Measurements from ENCODE around the gene TM6SF1. TPM values are rescaled to one million over a fixed set of nuclear protein-coding genes. Genes with fewer than 3 reads are reported as not detected.

The TM6SF1 gene
- polyA plus RNA-seq, 1 donor (not counting 4 experiments of a cell fraction or from before 2014, with no cell fraction given) = 0.05 TPM

GRCh38 chr15:83108266-83109219 lies 1.1 kb downstream of the TM6SF1 start:
- H3K4me3 ChIP-seq (ENCODE audit: control insufficient read depth in 2 of 3, extremely low read depth in 1 of 3, insufficient read depth in 2 of 3, low read depth in 1 of 3, low read length in 3 of 3) = no peak overlapping the region

DNA sequence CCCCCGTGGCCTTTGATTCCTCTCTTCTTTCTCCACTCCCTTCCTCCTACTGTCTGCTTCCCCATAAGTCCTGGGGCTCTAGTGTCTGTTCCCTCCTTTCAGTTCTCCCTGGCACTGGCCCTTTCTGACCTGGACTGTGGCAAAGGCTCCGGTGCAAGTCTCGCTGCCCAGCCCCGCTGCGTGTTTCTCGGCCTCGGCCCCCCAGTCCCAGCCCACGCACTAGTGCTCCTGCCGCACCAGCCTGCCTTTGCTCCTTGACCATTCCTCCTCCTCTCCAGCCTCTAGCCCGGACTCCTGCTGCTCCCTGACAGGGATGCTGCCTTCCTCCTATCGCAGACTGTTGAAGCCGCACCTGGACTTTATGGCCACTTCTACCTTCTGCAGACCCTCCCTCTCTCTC lies 2.1 kb downstream of the TM6SF1 start:
- DNase-seq (ENCODE audit: low read depth, low spot score) (no peak), FAIRE-seq (no peak)
- no peaks in the 10 kb centered on the region for H3K79me2 ChIP-seq (ENCODE audit: control insufficient read depth, insufficient read depth, low read length)
- H3K36me3 ChIP-seq (ENCODE audit: control insufficient read depth in 2 of 2, extremely low read depth in 1 of 2, insufficient read depth in 2 of 2, low read length in 2 of 2) = no peaks in the 10 kb centered on the region
- no peaks in the 10 kb centered on the region for H3K9me3 ChIP-seq (ENCODE audit: control insufficient read depth, low read depth, low read length)
- H4K20me1 ChIP-seq (ENCODE audit: control insufficient read depth, extremely low read depth, insufficient read depth, low read length) = no peaks in the 10 kb centered on the region
- no peaks in the 10 kb centered on the region for H3K9me1 ChIP-seq (ENCODE audit: control insufficient read depth, extremely low read depth, insufficient read depth, low read length)
- no peak overlapping the region for H3K9ac ChIP-seq (ENCODE audit: control insufficient read depth, extremely low read depth, insufficient read depth, low read length)
- H2AFZ ChIP-seq (ENCODE audit: control insufficient read depth, low read length) = no peak overlapping the region
- peaks cover 41% of the 10 kb centered on the region for H3K27me3 ChIP-seq (ENCODE audit: control insufficient read depth, extremely low read depth, insufficient read depth, low read length)
- H3K27ac ChIP-seq (ENCODE audit: control insufficient read depth, insufficient read depth, low read length) = no peak overlapping the region
- H3K4me2 ChIP-seq (ENCODE audit: control insufficient read depth, extremely low read depth, insufficient read depth, low read depth, low read length) = no peak overlapping the region
- H3K4me3 ChIP-seq (ENCODE audit: control insufficient read depth in 2 of 3, extremely low read depth in 1 of 3, insufficient read depth in 2 of 3, low read depth in 1 of 3, low read length in 3 of 3) = no peak overlapping the region
- no peaks in the 10 kb centered on the region for H3K4me1 ChIP-seq (ENCODE audit: control insufficient read depth, extremely low read depth, insufficient read depth, low read length)
- dilution Hi-C loops (cut with MboI; ENCODE audit: extremely low pct_ligation_motif_present, low sequenced_read_pairs) = no loop called here
- TF ChIP-seq, protein P1, sequence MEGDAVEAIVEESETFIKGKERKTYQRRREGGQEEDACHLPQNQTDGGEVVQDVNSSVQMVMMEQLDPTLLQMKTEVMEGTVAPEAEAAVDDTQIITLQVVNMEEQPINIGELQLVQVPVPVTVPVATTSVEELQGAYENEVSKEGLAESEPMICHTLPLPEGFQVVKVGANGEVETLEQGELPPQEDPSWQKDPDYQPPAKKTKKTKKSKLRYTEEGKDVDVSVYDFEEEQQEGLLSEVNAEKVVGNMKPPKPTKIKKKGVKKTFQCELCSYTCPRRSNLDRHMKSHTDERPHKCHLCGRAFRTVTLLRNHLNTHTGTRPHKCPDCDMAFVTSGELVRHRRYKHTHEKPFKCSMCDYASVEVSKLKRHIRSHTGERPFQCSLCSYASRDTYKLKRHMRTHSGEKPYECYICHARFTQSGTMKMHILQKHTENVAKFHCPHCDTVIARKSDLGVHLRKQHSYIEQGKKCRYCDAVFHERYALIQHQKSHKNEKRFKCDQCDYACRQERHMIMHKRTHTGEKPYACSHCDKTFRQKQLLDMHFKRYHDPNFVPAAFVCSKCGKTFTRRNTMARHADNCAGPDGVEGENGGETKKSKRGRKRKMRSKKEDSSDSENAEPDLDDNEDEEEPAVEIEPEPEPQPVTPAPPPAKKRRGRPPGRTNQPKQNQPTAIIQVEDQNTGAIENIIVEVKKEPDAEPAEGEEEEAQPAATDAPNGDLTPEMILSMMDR (optimal IDR thresholded peaks at IDR 0.05 in 1 of 3, IDR thresholded peaks at IDR 0.05 in 1 of 3, conservative IDR thresholded peaks at IDR 0.05 in 1 of 3; ENCODE audit: extremely low read depth in 1 of 3, insufficient read depth in 2 of 3, low read length in 3 of 3) = no peak
- TF ChIP-seq EZH2 (IDR thresholded peaks at IDR 0.05; ENCODE audit: low read length) = no peak

More at GRCh38 chr15:83108266-83109219, 1.1 kb downstream of the TM6SF1 start:
- Histone ChIP-seq H3K9me1 (ENCODE audit: control insufficient read depth, extremely low read depth, insufficient read depth, low read length) (no peaks in the 10 kb centered on the region), H2AFZ (ENCODE audit: control insufficient read depth, low read length) (no peak overlapping the region), H3K27ac (ENCODE audit: control insufficient read depth, insufficient read depth, low read length) (no peak overlapping the region), H3K36me3 (ENCODE audit: control insufficient read depth in 2 of 2, extremely low read depth in 1 of 2, insufficient read depth in 2 of 2, low read length in 2 of 2) (no peaks in the 10 kb centered on the region), H3K4me1 (ENCODE audit: control insufficient read depth, extremely low read depth, insufficient read depth, low read length) (no peaks in the 10 kb centered on the region), H4K20me1 (ENCODE audit: control insufficient read depth, extremely low read depth, insufficient read depth, low read length) (no peaks in the 10 kb centered on the region), H3K4me2 (ENCODE audit: control insufficient read depth, extremely low read depth, insufficient read depth, low read depth, low read length) (peak overlapping the region; percentile 78), H3K79me2 (ENCODE audit: control insufficient read depth, insufficient read depth, low read length) (no peaks in the 10 kb centered on the region), H3K27me3 (ENCODE audit: control insufficient read depth, extremely low read depth, insufficient read depth, low read length) (peaks cover 41% of the 10 kb centered on the region), H3K9me3 (ENCODE audit: control insufficient read depth, low read depth, low read length) (no peaks in the 10 kb centered on the region), H3K9ac (ENCODE audit: control insufficient read depth, extremely low read depth, insufficient read depth, low read length) (no peak overlapping the region)
- TF ChIP-seq, protein P1 (optimal IDR thresholded peaks at IDR 0.05 in 1 of 3, IDR thresholded peaks at IDR 0.05 in 1 of 3, conservative IDR thresholded peaks at IDR 0.05 in 1 of 3; ENCODE audit: extremely low read depth in 1 of 3, insufficient read depth in 2 of 3, low read length in 3 of 3) = no peak
- peak; percentile 63 for TF ChIP-seq EZH2 (IDR thresholded peaks at IDR 0.05; ENCODE audit: low read length)
- DNase-seq (ENCODE audit: low read depth, low spot score) (no peak), FAIRE-seq (no peak)
- dilution Hi-C loops (cut with MboI; ENCODE audit: extremely low pct_ligation_motif_present, low sequenced_read_pairs) = no loop called here
